ENCODE results near the gene NCKAP5. TPM values are rescaled to one million over a fixed set of nuclear protein-coding genes. Genes with fewer than 3 reads are reported as not detected.

NCKAP5 gene
- polyA plus RNA-seq, 3 donors: not detected

- Mint-ChIP-seq H3K27ac (no peak overlapping the region), H3K4me1 (no peaks in the 10 kb centered on the region), H3K9me3 (peaks cover 0 to 3% (median under 1%) of the 10 kb centered on the region in 7 donors), H3K36me3 (no peaks in the 10 kb centered on the region), H3K27me3 (ENCODE audit: low read depth in 3 of 3) (peaks cover 0 to 2% (median 0%) of the 10 kb centered on the region in 3 donors), H3K4me3 (no peak overlapping the region)
- Histone ChIP-seq H3K27me3 (ENCODE audit: control insufficient read depth in 2 of 2, insufficient read depth in 2 of 2, low read length in 2 of 2) (no peaks in the 10 kb centered on the region), H3K4me2 (replicated peaks; ENCODE audit: extremely low read depth, low read length, poor library complexity, severe bottlenecking) (no peak overlapping the region), H3K9ac (ENCODE audit: insufficient read depth, low read length, poor library complexity, severe bottlenecking) (no peak overlapping the region), H3K79me2 (ENCODE audit: insufficient read depth, low read length) (no peaks in the 10 kb centered on the region), H2AFZ (ENCODE audit: insufficient read depth, low read depth, low read length, poor library complexity, severe bottlenecking) (no peak overlapping the region), H3K4me1 (ENCODE audit: control insufficient read depth in 1 of 2, insufficient read depth in 2 of 2, low read length in 2 of 2) (no peaks in the 10 kb centered on the region), H4K20me1 (ENCODE audit: insufficient read depth, low read length) (no peaks in the 10 kb centered on the region), H3K4me3 (replicated peaks in 1 of 3; ENCODE audit: low read depth in 2 of 3, low read length in 3 of 3) (no peak overlapping the region), H3K36me3 (replicated peaks in 1 of 2; ENCODE audit: control insufficient read depth in 1 of 2, insufficient read depth in 2 of 2, low read length in 2 of 2) (no peaks in the 10 kb centered on the region), H3K9me3 (replicated peaks in 1 of 2; ENCODE audit: control insufficient read depth in 1 of 2, insufficient read depth in 1 of 2, low read length in 2 of 2) (no peaks in the 10 kb centered on the region), H3K27ac (ENCODE audit: low read depth in 1 of 2, low read length in 2 of 2) (no peak overlapping the region)
- no peak for DNase-seq
- intact Hi-C loops (cut with micrococcal nuclease): no loop called here
- no peak for TF ChIP-seq CTCF (IDR thresholded peaks at IDR 0.05)
These were observed 90.7 kb downstream of the NCKAP5 start for GRCh38 chr2:133477616-133477990.

- Histone ChIP-seq H2AFZ (ENCODE audit: insufficient read depth, low read depth, low read length, poor library complexity, severe bottlenecking) (no peak overlapping the region), H3K4me1 (ENCODE audit: control insufficient read depth in 1 of 2, insufficient read depth in 2 of 2, low read length in 2 of 2) (no peaks in the 10 kb centered on the region), H3K79me2 (ENCODE audit: insufficient read depth, low read length) (no peaks in the 10 kb centered on the region), H3K36me3 (replicated peaks in 1 of 2; ENCODE audit: control insufficient read depth in 1 of 2, insufficient read depth in 2 of 2, low read length in 2 of 2) (no peaks in the 10 kb centered on the region), H3K4me3 (replicated peaks in 1 of 3; ENCODE audit: low read depth in 2 of 3, low read length in 3 of 3) (no peak overlapping the region), H3K9ac (ENCODE audit: insufficient read depth, low read length, poor library complexity, severe bottlenecking) (no peak overlapping the region), H3K27ac (ENCODE audit: low read depth in 1 of 2, low read length in 2 of 2) (no peak overlapping the region), H3K27me3 (ENCODE audit: control insufficient read depth in 2 of 2, insufficient read depth in 2 of 2, low read length in 2 of 2) (no peaks in the 10 kb centered on the region), H3K9me3 (replicated peaks in 1 of 2; ENCODE audit: control insufficient read depth in 1 of 2, insufficient read depth in 1 of 2, low read length in 2 of 2) (no peaks in the 10 kb centered on the region), H3K4me2 (replicated peaks; ENCODE audit: extremely low read depth, low read length, poor library complexity, severe bottlenecking) (no peak overlapping the region), H4K20me1 (ENCODE audit: insufficient read depth, low read length) (no peaks in the 10 kb centered on the region)
- WGBS (ENCODE audit: insufficient coverage): 100% methylated on average over 1 of the region's 3 CpGs
- Mint-ChIP-seq H3K36me3 (no peaks in the 10 kb centered on the region), H3K4me3 (no peak overlapping the region), H3K27ac (no peak overlapping the region), H3K4me1 (no peaks in the 10 kb centered on the region), H3K9me3 (peaks cover 0 to 3% (median 2%) of the 10 kb centered on the region in 7 donors), H3K27me3 (ENCODE audit: low read depth in 3 of 3) (peaks cover 0 to 2% (median 0%) of the 10 kb centered on the region in 3 donors)
- no peak for TF ChIP-seq CTCF (IDR thresholded peaks at IDR 0.05)
- intact Hi-C loops (cut with micrococcal nuclease): no loop called here
- DNase-seq: no peak
These were observed 91.2 kb downstream of the NCKAP5 start for GRCh38 chr2:133476931-133477615.
